Neural cell (in vitro differentiated cells): ENCODE results near the gene TUBB. TPM values are rescaled to one million over a fixed set of nuclear protein-coding genes. Genes with fewer than 3 reads are reported as not detected.

Experiments used
- H2AFZ ChIP-seq: fragments of 200-600, 300-800 bp; sonication (generic), shearing (Covaris generic); 2 replicates; pipeline ENCODE4 v1.6.0; 2014; ENCODE audit warnings: low read depth, mild to moderate bottlenecking, antibody characterized with exemption, low read length, moderate library complexity
- H3F3A ChIP-seq: fragments of 200-600 bp; shearing (Covaris generic); 2 replicates; pipeline ENCODE4 v1.6.1; 2016; ENCODE audit warnings: mild to moderate bottlenecking, moderate library complexity, mixed read lengths, antibody characterized with exemption, low read length; ENCODE audit not compliant: insufficient read depth, poor library complexity, severe bottlenecking
- H3K27ac ChIP-seq: fragments of 200-600, 300-800 bp; sonication (generic), shearing (Covaris generic); 2 replicates; pipeline ENCODE4 v1.5.1; 2014; ENCODE audit warnings: mild to moderate bottlenecking, low read length, moderate library complexity
- H3K27me3 ChIP-seq: fragments of 300-800, 200-600 bp; sonication (generic), shearing (Covaris generic); 2 replicates; pipeline ENCODE4 v1.6.0; 2014; ENCODE audit warnings: mild to moderate bottlenecking, low read depth, low read length, moderate library complexity; ENCODE audit not compliant: insufficient read depth
- H3K36me3 ChIP-seq: fragments of 300-800, 200-600 bp; sonication (generic), shearing (Covaris generic); 2 replicates; pipeline ENCODE4 v1.5.1; 2014; ENCODE audit warnings: mild to moderate bottlenecking, antibody characterized with exemption, low read length, moderate library complexity; ENCODE audit not compliant: insufficient read depth
- H3K4me2 ChIP-seq: fragments of 300-800, 200-600 bp; sonication (generic), shearing (Covaris generic); 2 replicates; pipeline ENCODE4 v1.6.0; 2014; ENCODE audit warnings: mild to moderate bottlenecking, low read length
- H3K4me3 ChIP-seq: fragments of 300-800, 200-600 bp; sonication (generic), shearing (Covaris generic); 2 replicates; pipeline ENCODE4 v1.5.1; 2014; ENCODE audit warnings: mild to moderate bottlenecking, low read length, moderate library complexity
- H3K79me2 ChIP-seq: fragments of 200-600 bp; shearing (Covaris generic); replicated peaks from 2 replicates; pipeline ENCODE4 v1.6.0; 2014; ENCODE audit warnings: mild to moderate bottlenecking, low read length, moderate library complexity; ENCODE audit not compliant: insufficient read depth
- H3K9ac ChIP-seq: fragments of 300-800, 200-600 bp; sonication (generic), shearing (Covaris generic); 2 replicates; pipeline ENCODE4 v1.6.1; 2016; ENCODE audit warnings: mild to moderate bottlenecking, low read length, mixed read lengths
- H3K9me2 ChIP-seq: fragments of 200-600 bp; shearing (Covaris generic); 2 replicates; pipeline ENCODE4 v1.6.1; 2016; ENCODE audit warnings: mild to moderate bottlenecking, low read length, mixed read lengths; ENCODE audit not compliant: insufficient read depth
- H3K9me3 ChIP-seq: fragments of 200-600, 300-800 bp; sonication (generic), shearing (Covaris generic); 2 replicates; pipeline ENCODE4 v1.6.1; 2016; ENCODE audit warnings: mild to moderate bottlenecking, mixed run types, low read length, moderate library complexity, mixed read lengths
- H4K20me1 ChIP-seq: fragments of 200-600 bp; shearing (Covaris generic); 2 replicates; pipeline ENCODE4 v1.6.1; 2016; ENCODE audit warnings: mild to moderate bottlenecking, mixed run types; ENCODE audit not compliant: insufficient read depth
- EP300 ChIP-seq: fragments of 450-650 bp; conservative IDR thresholded peaks from 2 replicates; pipeline ENCODE4 v1.6.1; 2014; ENCODE audit warnings: antibody characterized with exemption, mild to moderate bottlenecking, moderate library complexity; ENCODE audit not compliant: poor library complexity, severe bottlenecking
- MXI1 ChIP-seq: fragments of 450-650 bp; conservative IDR thresholded peaks from 2 replicates; pipeline ENCODE4 v1.6.1; 2014; ENCODE audit warnings: antibody characterized with exemption, mild to moderate bottlenecking; ENCODE audit not compliant: poor library complexity, severe bottlenecking
- POLR2AphosphoS5 ChIP-seq: IDR thresholded peaks from 2 replicates; pipeline ENCODE4 v1.6.1; 2012
- RAD21 ChIP-seq: fragments of 450-650 bp; conservative IDR thresholded peaks from 2 replicates; pipeline ENCODE4 v1.6.1; 2014; ENCODE audit warnings: antibody characterized with exemption, mild to moderate bottlenecking, moderate library complexity
- SMC3 ChIP-seq: fragments of 450-650 bp; conservative IDR thresholded peaks from 2 replicates; pipeline ENCODE4 v1.6.1; 2014; ENCODE audit warnings: antibody characterized with exemption, mild to moderate bottlenecking, moderate library complexity; ENCODE audit not compliant: poor library complexity
- TAF1 ChIP-seq: IDR thresholded peaks from 2 replicates; pipeline ENCODE4 v1.6.1; 2012; ENCODE audit warnings: low read depth
- polyA plus RNA-seq: library from polyadenylated mRNA; depleted of rRNA; stranded (reverse); fragments of >200 nt; gene quantifications from 2 replicates; pipeline ENCODE4 v1.2.3, GENCODE V29; 2014
- TF ChIP-seq, protein P1 (sequence below): IDR thresholded peaks from 2 replicates; pipeline ENCODE4 v1.6.1; 2012; ENCODE audit warnings: borderline replicate concordance
- TF ChIP-seq, protein P2 (sequence below): fragments of 450-650 bp; IDR thresholded peaks from 2 replicates; pipeline ENCODE4 v1.5.1; 2014; ENCODE audit warnings: antibody characterized with exemption, mild to moderate bottlenecking, moderate library complexity; ENCODE audit not compliant: poor library complexity, severe bottlenecking

TUBB gene
- polyA plus RNA-seq, 1 donor from 2014 or later: 711 TPM

GRCh38 chr6:30709101-30709868 is 10.9 kb upstream of the TUBB start:
- Histone ChIP-seq H2AFZ (no peak overlapping the region), H3K9ac (no peak overlapping the region), H3K4me3 (no peak overlapping the region), H3K27me3 (no peaks in the 10 kb centered on the region), H3K4me2 (no peak overlapping the region), H3K79me2 (no peaks in the 10 kb centered on the region), H4K20me1 (no peaks in the 10 kb centered on the region), H3K9me3 (no peaks in the 10 kb centered on the region), H3K9me2 (no peaks in the 10 kb centered on the region), H3K27ac (no peak overlapping the region), H3F3A (no peaks in the 10 kb centered on the region), H3K36me3 (peaks cover 7% of the 10 kb centered on the region)
- no peak for TF ChIP-seq RAD21
- TF ChIP-seq, protein P1, sequence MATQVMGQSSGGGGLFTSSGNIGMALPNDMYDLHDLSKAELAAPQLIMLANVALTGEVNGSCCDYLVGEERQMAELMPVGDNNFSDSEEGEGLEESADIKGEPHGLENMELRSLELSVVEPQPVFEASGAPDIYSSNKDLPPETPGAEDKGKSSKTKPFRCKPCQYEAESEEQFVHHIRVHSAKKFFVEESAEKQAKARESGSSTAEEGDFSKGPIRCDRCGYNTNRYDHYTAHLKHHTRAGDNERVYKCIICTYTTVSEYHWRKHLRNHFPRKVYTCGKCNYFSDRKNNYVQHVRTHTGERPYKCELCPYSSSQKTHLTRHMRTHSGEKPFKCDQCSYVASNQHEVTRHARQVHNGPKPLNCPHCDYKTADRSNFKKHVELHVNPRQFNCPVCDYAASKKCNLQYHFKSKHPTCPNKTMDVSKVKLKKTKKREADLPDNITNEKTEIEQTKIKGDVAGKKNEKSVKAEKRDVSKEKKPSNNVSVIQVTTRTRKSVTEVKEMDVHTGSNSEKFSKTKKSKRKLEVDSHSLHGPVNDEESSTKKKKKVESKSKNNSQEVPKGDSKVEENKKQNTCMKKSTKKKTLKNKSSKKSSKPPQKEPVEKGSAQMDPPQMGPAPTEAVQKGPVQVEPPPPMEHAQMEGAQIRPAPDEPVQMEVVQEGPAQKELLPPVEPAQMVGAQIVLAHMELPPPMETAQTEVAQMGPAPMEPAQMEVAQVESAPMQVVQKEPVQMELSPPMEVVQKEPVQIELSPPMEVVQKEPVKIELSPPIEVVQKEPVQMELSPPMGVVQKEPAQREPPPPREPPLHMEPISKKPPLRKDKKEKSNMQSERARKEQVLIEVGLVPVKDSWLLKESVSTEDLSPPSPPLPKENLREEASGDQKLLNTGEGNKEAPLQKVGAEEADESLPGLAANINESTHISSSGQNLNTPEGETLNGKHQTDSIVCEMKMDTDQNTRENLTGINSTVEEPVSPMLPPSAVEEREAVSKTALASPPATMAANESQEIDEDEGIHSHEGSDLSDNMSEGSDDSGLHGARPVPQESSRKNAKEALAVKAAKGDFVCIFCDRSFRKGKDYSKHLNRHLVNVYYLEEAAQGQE: no peak
- no peak for TF ChIP-seq MXI1
- no peak for TF ChIP-seq TAF1
- TF ChIP-seq SMC3: no peak
- TF ChIP-seq, protein P2, sequence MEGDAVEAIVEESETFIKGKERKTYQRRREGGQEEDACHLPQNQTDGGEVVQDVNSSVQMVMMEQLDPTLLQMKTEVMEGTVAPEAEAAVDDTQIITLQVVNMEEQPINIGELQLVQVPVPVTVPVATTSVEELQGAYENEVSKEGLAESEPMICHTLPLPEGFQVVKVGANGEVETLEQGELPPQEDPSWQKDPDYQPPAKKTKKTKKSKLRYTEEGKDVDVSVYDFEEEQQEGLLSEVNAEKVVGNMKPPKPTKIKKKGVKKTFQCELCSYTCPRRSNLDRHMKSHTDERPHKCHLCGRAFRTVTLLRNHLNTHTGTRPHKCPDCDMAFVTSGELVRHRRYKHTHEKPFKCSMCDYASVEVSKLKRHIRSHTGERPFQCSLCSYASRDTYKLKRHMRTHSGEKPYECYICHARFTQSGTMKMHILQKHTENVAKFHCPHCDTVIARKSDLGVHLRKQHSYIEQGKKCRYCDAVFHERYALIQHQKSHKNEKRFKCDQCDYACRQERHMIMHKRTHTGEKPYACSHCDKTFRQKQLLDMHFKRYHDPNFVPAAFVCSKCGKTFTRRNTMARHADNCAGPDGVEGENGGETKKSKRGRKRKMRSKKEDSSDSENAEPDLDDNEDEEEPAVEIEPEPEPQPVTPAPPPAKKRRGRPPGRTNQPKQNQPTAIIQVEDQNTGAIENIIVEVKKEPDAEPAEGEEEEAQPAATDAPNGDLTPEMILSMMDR: no peak
- no peak for TF ChIP-seq POLR2AphosphoS5

DNA sequence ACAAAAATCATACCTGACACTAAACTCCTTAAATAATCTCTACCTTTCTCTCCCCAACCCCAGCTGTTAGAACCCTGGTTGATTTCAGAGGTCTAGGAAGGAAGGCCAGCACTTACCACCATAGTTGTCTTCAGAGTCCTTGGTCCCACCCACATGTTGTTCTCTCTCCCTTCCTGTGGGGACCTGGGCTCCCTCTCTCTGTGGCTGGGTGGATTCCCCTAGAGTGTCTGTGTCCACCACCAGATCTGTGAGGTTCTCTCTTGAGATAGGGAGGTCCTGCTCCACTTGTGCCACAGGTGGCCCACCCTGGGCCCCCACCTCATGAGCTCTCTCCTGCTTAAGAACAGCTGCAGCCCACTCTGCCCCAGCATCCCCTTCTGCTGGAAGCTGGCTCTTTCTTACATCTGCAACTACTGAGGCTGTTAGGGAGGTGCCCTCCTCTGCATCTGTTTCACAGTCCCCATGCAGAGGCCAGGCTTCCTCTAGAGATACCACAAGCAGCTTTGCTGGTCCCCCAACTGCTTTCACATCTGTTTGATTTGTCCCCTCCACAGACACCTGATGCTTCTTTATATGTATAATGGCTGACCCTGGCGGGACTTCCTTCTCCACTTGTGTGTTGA is 8.3 kb upstream of the TUBB start:
- H3K79me2 ChIP-seq: peaks cover 14% of the 10 kb centered on the region
- no peak overlapping the region for H3K27ac ChIP-seq
- H3K36me3 ChIP-seq: peaks cover 7% of the 10 kb centered on the region
- TF ChIP-seq, protein P1: no peak
- TF ChIP-seq RAD21: no peak
- no peak for TF ChIP-seq POLR2AphosphoS5
- TF ChIP-seq EP300: no peak
- TF ChIP-seq SMC3: no peak
- no peak overlapping the region for H3K4me2 ChIP-seq
- no peaks in the 10 kb centered on the region for H3F3A ChIP-seq
- no peaks in the 10 kb centered on the region for H3K27me3 ChIP-seq
- H3K9me3 ChIP-seq: no peaks in the 10 kb centered on the region
- H3K9ac ChIP-seq: no peak overlapping the region
- H3K4me3 ChIP-seq: no peak overlapping the region
- H4K20me1 ChIP-seq: no peaks in the 10 kb centered on the region
- no peaks in the 10 kb centered on the region for H3K9me2 ChIP-seq
- H2AFZ ChIP-seq: no peak overlapping the region
